Muscle of arm (tissue), 12 donors: ENCODE results near the gene LANCL3. TPM values are rescaled to one million over a fixed set of nuclear protein-coding genes. Genes with fewer than 3 reads are reported as not detected.

Source experiments
- DNase-seq: peaks from one replicate; pipeline ENCODE4 v3.0.0-alpha.2; 2013
- polyA plus RNA-seq, 12 donors: library from polyadenylated mRNA; unstranded; fragments of 120-200 nt; gene quantifications; one replicate each; pipeline ENCODE4 v1.2.1, GENCODE V29; 2013; ENCODE audit not compliant: insufficient read length in 12 of 12

The LANCL3 gene
- polyA plus RNA-seq, 12 donors, result 0.34 to 0.95 (median 0.68) TPM; not detected in 2

GRCh38 chrX:37679230-37679629 lies 107.8 kb downstream of the LANCL3 start:
- DNase-seq, result no peak

- no peak for DNase-seq
These were observed 108.4 kb downstream of the LANCL3 start for GRCh38 chrX:37679888-37680287.

- no peak for DNase-seq
These were observed 113.0 kb downstream of the LANCL3 start for GRCh38 chrX:37684426-37684825.

GRCh38 chrX:37684973-37685372 lies 113.5 kb downstream of the LANCL3 start:
- DNase-seq, result no peak

GRCh38 chrX:37685381-37686359 lies 114.2 kb downstream of the LANCL3 start, which contains the start of gene XK:
Gene XK (plus strand): TSS chrX:37685791. CDS start chrX:37685962, 171 bp downstream.
- DNase-seq, result no peak

GRCh38 chrX:37686369-37686995 lies 115.0 kb downstream of the LANCL3 start:
- DNase-seq, result no peak

- no peak for DNase-seq
These were observed 115.5 kb downstream of the LANCL3 start for GRCh38 chrX:37686996-37687395.

GRCh38 chrX:37690119-37690518 lies 118.7 kb downstream of the LANCL3 start:
- no peak for DNase-seq

GRCh38 chrX:37692918-37693317 lies 121.5 kb downstream of the LANCL3 start:
- DNase-seq, result no peak

GRCh38 chrX:37697169-37697760 lies 125.8 kb downstream of the LANCL3 start:
- no peak for DNase-seq

GRCh38 chrX:37701588-37701987 lies 130.1 kb downstream of the LANCL3 start:
- DNase-seq, result no peak

- DNase-seq, result no peak
These were observed 140.5 kb downstream of the LANCL3 start for GRCh38 chrX:37711991-37712390.

- DNase-seq, result no peak
These were observed 141.0 kb downstream of the LANCL3 start for GRCh38 chrX:37712458-37712857.

- DNase-seq, result no peak
These were observed 143.0 kb downstream of the LANCL3 start for GRCh38 chrX:37714479-37714878.

- no peak for DNase-seq
These were observed 145.1 kb downstream of the LANCL3 start for GRCh38 chrX:37716602-37717001.

- DNase-seq, result no peak
These were observed 146.2 kb downstream of the LANCL3 start for GRCh38 chrX:37717708-37718107.

- no peak for DNase-seq
These were observed 151.1 kb downstream of the LANCL3 start for GRCh38 chrX:37722595-37722994.

GRCh38 chrX:37726346-37726745 lies 154.9 kb downstream of the LANCL3 start:
- no peak for DNase-seq
